Naive B cell (primary cell): ENCODE measurements around the gene NRG2. TPM values are rescaled to one million over a fixed set of nuclear protein-coding genes. Genes with fewer than 3 reads are reported as not detected.

Experiments used
- ATAC-seq, 2 donors: fragments of 150-1000 bp; cut with Tn5 transposase; 2 replicates each; pipeline ENCODE4 v1.10.0; 2021; ENCODE audit warnings: low read depth in 2 of 2, mild to moderate bottlenecking in 2 of 2, moderate library complexity in 2 of 2
- DNase-seq: peaks from one replicate; pipeline ENCODE4 v3.0.0; 2022
- H3K27ac Mint-ChIP-seq, 6 donors: one replicate each; pipeline ENCODE4 v1.8.0; 2020 to 2022; ENCODE audit warnings: mild to moderate bottlenecking in 6 of 6, mixed read lengths in 6 of 6, moderate library complexity in 5 of 6, inconsistent platforms in 2 of 6
- H3K27me3 Mint-ChIP-seq, 3 donors: one replicate each; pipeline ENCODE4 v1.8.0; 2021 to 2022; ENCODE audit warnings: mixed read lengths in 3 of 3, mild to moderate bottlenecking in 1 of 3
- H3K36me3 Mint-ChIP-seq, 2 donors: one replicate each; pipeline ENCODE4 v1.8.0; 2020 to 2022; ENCODE audit warnings: mixed read lengths in 2 of 2, inconsistent platforms in 1 of 2, mild to moderate bottlenecking in 1 of 2
- H3K4me1 Mint-ChIP-seq, 3 donors: one replicate each; pipeline ENCODE4 v1.8.0; 2020 to 2022; ENCODE audit warnings: mixed read lengths in 3 of 3, inconsistent platforms in 1 of 3, mild to moderate bottlenecking in 1 of 3, moderate library complexity in 1 of 3
- H3K4me3 Mint-ChIP-seq, 8 donors: one replicate each; pipeline ENCODE4 v1.8.0; 2020 to 2022; ENCODE audit warnings: mild to moderate bottlenecking in 8 of 8, mixed read lengths in 8 of 8, moderate library complexity in 8 of 8, inconsistent platforms in 2 of 8
- H3K9me3 Mint-ChIP-seq, 7 donors: one replicate each; pipeline ENCODE4 v1.8.0; 2020 to 2022; ENCODE audit warnings: mixed read lengths in 7 of 7, mild to moderate bottlenecking in 5 of 7, inconsistent platforms in 2 of 7, moderate library complexity in 1 of 7
- polyA plus RNA-seq, 6 donors: library from polyadenylated mRNA; unstranded; fragments of 300-500 nt; fragmentation: Illumina TruSeq; gene quantifications; one replicate each; pipeline ENCODE4 v1.2.3, GENCODE V29; 2021; ENCODE audit warnings: low read depth in 6 of 6

Gene NRG2
- polyA plus RNA-seq, 6 donors from 2014 or later = 0.15 to 0.21 TPM; not detected in 4

DNA sequence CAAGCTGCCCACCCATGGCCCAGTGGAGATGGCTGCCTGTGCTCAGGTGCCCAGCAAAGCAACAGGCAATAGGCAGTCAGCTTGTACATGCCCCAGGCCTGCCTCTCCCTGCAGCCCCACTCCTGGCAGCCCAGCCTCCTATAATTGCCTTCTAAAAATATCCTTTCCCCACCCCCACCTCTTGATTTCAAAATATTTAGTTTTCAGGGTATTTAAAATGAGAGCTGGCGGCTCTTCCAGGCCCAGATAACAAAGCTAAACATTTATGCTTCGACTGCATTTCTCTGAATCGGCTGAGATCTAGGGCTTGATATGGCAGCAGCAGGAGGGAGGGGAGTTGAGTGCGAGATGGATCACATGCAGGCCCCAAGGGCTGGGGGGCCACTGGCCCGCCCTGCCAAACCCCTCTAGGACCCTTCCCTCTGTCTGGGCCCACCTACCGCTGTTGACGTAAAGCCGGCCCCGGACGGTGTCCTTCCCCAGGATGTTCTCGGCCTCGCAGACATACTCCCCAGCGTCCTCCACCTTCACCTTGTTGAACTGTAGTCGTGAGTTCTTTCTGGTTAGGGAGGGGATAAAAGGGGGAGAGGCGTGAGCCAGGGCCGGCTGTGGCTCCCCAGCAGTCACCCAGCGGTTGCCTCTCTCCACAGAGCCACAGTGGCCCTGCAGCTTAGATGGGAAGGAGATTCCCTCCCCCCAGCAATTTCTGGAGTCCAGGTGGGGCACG lies 162.5 kb downstream of the NRG2 start:
- Mint-ChIP-seq H3K4me1 (peaks cover 2 to 5% (median 4%) of the 10 kb centered on the region in 3 donors), H3K4me3 (no peak overlapping the region), H3K27ac (no peak overlapping the region), H3K9me3 (peaks cover 0 to 6% (median 3%) of the 10 kb centered on the region in 7 donors), H3K36me3 (peaks cover 0 to 7% of the 10 kb centered on the region in 2 donors), H3K27me3 (peaks cover 25 to 47% (median 45%) of the 10 kb centered on the region in 3 donors)
- no peak for ATAC-seq
- DNase-seq = no peak

DNA sequence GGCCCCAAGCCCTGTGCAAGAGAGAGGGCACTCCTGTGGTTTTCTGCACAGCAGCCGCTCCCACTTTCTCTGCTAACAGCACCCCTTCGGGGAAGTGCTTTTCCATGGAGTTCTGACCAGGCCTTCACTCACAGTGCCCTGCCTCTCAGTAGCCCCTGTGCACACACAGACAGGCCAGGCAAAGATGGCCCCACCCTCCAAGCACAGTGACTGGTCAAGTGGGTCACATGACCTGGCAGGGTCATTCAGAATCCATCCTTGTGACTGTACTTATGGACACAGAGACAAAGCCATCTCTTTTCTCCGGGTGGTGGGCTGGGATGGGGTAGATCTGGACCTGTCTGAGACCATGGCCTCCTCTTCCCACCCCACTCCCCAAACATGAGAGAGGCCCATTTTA lies 165.0 kb downstream of the NRG2 start:
- no peaks in the 10 kb centered on the region for H3K4me1 Mint-ChIP-seq
- H3K36me3 Mint-ChIP-seq = peaks cover 0 to 10% of the 10 kb centered on the region in 2 donors
- H3K27me3 Mint-ChIP-seq = peaks cover 17 to 45% (median 41%) of the 10 kb centered on the region in 3 donors
- H3K9me3 Mint-ChIP-seq = peaks cover 0 to 8% (median 3%) of the 10 kb centered on the region in 7 donors
- no peak for ATAC-seq
- no peak overlapping the region for H3K27ac Mint-ChIP-seq
- no peak overlapping the region for H3K4me3 Mint-ChIP-seq
- DNase-seq = no peak

DNA sequence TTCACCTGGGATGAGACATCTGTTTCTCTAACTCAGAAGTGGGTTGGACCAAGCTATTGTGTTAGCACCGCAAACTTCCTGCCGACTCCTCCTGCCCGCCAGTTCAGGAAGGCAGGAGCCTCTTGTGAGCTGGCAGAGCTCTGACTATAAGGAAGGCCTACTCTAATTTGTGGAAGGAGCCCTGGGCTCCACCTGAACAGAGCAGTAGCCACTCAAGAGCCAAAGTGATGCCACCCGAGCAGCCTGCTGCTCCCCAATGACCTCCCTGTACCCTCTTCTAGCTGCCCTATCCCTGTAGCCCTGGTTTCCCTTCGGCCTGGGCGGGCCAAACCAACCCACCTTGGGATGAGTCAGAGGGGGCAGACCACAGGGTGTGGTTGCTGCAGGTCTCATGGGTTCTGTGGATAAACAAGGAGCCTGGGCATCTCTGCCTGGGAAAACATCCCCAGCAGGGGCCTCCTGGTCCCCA lies 165.9 kb downstream of the NRG2 start:
- H3K27ac Mint-ChIP-seq = no peak overlapping the region
- peaks cover 0 to 10% of the 10 kb centered on the region in 2 donors for H3K36me3 Mint-ChIP-seq
- H3K4me3 Mint-ChIP-seq = no peak overlapping the region
- no peaks in the 10 kb centered on the region for H3K4me1 Mint-ChIP-seq
- H3K9me3 Mint-ChIP-seq = peaks cover 0 to 8% (median 3%) of the 10 kb centered on the region in 7 donors
- ATAC-seq (no peak), DNase-seq (no peak)
- H3K27me3 Mint-ChIP-seq = peaks cover 17 to 54% (median 50%) of the 10 kb centered on the region in 3 donors

DNA sequence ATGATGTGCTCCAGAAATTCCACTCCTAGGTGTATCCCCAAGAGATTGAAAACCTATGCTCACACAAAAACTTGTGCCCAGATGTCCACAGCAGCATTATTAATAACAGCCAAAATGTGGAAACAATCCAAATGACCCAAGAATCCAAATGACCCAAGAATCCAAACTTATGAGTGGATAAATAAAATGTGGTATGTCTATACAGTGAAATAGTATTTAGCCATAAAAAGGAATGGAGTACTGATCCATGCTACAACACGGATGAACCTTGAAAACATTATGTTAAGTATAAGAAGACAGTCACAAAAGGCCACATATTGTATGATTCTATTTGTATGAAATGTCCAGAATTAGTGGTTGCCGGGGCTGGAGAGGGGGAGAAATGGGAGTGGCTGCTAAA lies 167.1 kb downstream of the NRG2 start:
- peaks cover 0 to 8% (median 3%) of the 10 kb centered on the region in 7 donors for H3K9me3 Mint-ChIP-seq
- H3K27me3 Mint-ChIP-seq = peaks cover 17 to 65% (median 50%) of the 10 kb centered on the region in 3 donors
- no peak overlapping the region for H3K4me3 Mint-ChIP-seq
- H3K27ac Mint-ChIP-seq = no peak overlapping the region
- DNase-seq = no peak
- ATAC-seq = no peak
- H3K4me1 Mint-ChIP-seq = no peaks in the 10 kb centered on the region
- peaks cover 0 to 10% of the 10 kb centered on the region in 2 donors for H3K36me3 Mint-ChIP-seq

DNA sequence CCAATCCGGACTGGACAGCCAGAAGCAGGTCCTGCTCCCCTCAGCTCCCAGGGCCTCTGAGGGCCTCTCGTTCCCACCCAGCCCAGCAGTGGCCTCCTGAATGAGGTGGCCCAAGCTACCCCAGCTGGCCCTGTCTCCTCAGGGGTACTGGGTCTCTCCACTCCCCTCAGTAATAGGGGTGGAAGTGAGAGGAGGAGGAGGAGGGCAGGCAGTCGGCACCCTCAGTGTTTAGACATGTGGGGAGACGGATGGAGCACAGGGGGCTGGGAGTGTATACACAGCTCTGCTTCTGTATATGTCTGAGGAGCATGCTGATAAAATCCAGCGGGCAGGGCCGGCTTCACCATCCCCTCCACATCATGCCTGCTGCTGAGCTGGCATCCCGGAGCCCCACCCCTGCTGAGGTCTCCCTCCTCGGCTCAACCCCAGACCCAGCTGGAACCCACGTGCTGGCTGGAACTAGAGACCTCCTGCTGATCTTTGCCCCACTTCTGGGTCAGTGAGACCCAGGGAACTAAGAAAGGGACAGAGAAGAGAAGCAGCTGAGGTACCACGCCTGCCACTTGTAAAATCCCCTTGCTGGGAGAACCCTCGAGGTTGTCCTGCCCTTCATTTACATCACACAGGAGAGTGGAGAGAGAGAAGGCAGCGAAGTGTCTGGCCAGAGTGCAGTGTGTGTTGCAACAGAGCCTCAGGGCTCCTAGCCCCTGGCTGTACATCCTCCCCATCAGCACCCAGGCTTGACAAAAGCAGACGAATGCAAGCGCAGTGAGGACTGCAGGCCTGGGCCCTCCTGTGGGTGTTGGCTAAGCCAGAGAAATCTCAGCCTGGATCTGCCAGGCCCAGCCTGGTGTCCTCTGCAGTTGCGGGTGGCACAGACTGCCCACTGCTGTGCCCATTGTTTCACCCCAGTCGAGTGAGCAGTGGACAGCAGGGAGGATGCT lies 170.0 kb downstream of the NRG2 start:
- Mint-ChIP-seq H3K4me1 (no peaks in the 10 kb centered on the region), H3K36me3 (peaks cover 0 to 10% of the 10 kb centered on the region in 2 donors)

DNA sequence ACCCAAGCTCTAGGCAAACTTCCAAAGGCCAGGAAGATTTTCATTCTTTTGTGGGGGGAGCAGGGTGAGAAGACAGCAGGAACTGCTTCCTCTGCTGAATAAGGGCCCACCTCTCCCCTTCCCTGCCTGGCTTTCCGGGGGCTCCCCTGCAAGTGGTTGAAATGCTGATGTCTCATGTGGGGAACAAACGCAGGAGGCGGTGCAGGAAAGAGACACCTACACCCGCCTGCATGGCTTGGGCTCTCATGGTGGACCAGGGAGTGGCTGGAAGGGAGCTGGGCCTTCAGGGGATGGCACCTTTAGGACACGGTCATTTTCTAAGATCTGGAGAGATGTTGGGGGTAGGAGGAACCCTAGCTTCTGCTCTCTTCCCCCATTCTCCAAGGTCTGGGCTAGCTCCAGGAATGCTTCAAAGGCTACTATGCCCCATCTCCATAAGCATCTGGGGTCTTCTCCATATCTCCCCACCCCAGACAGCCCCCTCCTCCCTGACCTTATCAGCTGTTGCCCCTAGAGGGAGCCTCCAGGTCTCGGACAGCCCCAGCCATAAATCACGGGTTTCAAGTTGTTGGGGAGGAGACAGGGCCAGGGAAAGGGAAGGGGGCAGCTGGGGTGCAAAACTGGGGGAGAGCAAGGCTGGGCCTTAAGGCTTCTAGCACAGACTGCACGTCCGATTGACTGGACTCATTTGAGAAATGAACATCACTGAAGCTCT lies 170.9 kb downstream of the NRG2 start:
- Mint-ChIP-seq H3K4me1 (no peaks in the 10 kb centered on the region), H3K9me3 (peaks cover 0 to 8% (median 3%) of the 10 kb centered on the region in 7 donors), H3K27ac (no peak overlapping the region), H3K4me3 (no peak overlapping the region), H3K27me3 (peaks cover 16 to 71% (median 71%) of the 10 kb centered on the region in 3 donors), H3K36me3 (peaks cover 0 to 10% of the 10 kb centered on the region in 2 donors)
- no peak for DNase-seq
- ATAC-seq = no peak

More for the DNA sequence above, 170.0 kb downstream of the NRG2 start:
- H3K4me3 Mint-ChIP-seq = no peak overlapping the region
- ATAC-seq = no peak
- H3K27me3 Mint-ChIP-seq = peaks cover 16 to 62% (median 62%) of the 10 kb centered on the region in 3 donors
- DNase-seq = no peak
- H3K27ac Mint-ChIP-seq = no peak overlapping the region
- peaks cover 0 to 8% (median 3%) of the 10 kb centered on the region in 7 donors for H3K9me3 Mint-ChIP-seq

DNA sequence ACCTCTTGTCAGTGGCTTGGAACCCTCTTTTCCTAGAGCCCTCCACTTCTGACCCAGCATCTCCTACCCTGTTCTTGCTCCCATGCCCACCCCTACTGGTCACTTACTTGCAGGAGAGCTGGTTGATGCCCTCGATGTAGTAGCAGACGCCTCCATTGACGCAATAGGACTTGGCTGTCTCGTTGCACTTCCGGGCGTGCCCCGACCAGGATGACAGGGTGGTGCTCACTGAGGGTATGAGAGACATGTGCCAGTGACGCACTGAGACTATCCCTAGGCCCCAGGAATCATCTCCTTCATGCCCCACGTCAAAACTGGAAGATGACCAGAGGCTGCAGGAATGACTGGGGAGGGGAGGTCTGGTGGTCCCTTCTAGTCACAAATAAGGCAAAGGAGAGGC lies 171.5 kb downstream of the NRG2 start:
- Mint-ChIP-seq H3K9me3 (peaks cover 0 to 8% (median 3%) of the 10 kb centered on the region in 7 donors), H3K27ac (no peak overlapping the region), H3K4me1 (no peaks in the 10 kb centered on the region), H3K36me3 (peaks cover 0 to 10% of the 10 kb centered on the region in 2 donors), H3K27me3 (peaks cover 16 to 77% (median 77%) of the 10 kb centered on the region in 3 donors), H3K4me3 (no peak overlapping the region)
- DNase-seq (no peak), ATAC-seq (no peak)

DNA sequence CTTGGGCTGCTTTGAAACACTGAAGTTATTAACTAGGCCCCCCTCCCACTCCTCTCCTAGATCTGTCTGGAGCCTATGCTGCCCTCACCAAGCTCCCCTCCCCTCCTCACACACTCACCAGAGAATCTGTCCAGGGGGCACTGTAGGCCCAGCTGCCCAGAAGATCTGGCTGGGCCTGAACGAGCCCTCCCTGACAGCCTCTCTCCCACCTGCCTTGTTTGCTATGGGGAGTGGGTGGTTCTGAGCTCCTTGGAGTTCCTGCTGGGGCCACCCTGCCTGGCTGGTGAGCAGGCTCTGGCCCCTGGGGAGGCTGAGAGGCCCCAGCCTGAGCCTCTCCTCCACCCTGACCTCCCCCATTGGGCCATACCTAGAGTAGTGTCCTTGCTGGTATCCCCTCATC lies 172.4 kb downstream of the NRG2 start:
- ATAC-seq (no peak), DNase-seq (no peak)
- peaks cover 0 to 5% (median 0%) of the 10 kb centered on the region in 7 donors for H3K9me3 Mint-ChIP-seq
- H3K4me1 Mint-ChIP-seq = no peaks in the 10 kb centered on the region
- no peak overlapping the region for H3K27ac Mint-ChIP-seq
- peaks cover 0 to 3% of the 10 kb centered on the region in 2 donors for H3K36me3 Mint-ChIP-seq
- H3K4me3 Mint-ChIP-seq = no peak overlapping the region
- peaks cover 11 to 80% (median 75%) of the 10 kb centered on the region in 3 donors for H3K27me3 Mint-ChIP-seq

DNA sequence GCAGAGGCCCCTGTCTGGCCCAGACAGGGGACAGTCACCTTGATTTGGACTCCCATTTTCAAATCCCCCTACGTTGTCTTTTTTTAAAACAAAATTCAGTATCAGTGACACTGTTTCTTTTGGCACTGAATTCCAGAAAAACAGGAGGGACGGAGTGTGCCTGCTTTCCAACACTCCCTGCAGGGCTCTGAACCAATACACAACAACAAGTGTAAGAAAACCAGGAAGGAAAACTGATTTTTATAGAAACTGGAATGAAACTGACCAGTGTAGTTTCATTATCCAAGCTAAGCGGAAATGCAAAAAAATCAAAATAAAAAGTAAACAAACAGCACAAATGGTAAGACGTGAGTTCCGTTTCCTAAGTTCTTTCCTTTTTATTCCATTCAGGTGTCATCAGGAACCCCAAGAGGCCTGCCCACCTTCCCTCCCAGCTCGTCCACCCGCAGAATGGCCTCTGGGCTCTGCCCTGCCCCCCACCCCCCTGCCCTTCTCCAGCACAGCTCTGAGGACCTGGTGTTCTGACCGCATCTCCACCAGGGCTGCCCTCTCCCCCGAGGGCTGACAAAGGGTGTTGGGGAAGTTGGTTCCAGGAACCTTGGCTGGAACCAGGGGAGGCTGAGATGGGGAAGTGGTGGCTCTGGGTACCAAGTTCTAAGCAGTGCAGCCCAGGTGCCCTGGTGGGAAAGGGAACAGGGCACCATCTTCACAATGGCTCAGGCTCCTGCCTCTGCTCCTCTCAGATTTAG lies 173.9 kb downstream of the NRG2 start:
- no peak overlapping the region for H3K4me3 Mint-ChIP-seq
- peaks cover 10 to 78% (median 67%) of the 10 kb centered on the region in 3 donors for H3K27me3 Mint-ChIP-seq
- peaks cover 0 to 2% (median 0%) of the 10 kb centered on the region in 3 donors for H3K4me1 Mint-ChIP-seq
- H3K36me3 Mint-ChIP-seq = no peaks in the 10 kb centered on the region
- no peak overlapping the region for H3K27ac Mint-ChIP-seq
- ATAC-seq (no peak), DNase-seq (no peak)
- no peaks in the 10 kb centered on the region for H3K9me3 Mint-ChIP-seq

DNA sequence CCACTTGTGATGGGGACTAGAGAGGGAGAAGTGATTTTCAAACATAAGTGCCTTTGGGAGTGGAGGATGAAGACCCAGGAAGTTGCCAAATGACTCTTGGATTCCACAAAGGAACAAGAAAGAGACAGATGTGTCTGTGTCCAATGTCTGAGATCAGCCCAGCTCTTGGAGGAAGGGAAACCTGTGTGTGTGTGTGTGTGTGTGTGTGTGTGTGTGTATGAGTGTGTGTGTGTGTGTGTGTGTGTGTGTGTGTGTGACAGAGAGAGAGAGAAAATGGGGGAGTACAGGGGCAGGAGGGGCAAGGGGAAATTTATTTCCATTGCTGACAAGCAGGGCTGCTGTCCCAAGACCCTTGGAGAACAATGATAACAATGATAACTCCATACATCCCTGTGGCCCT lies 175.5 kb downstream of the NRG2 start:
- Mint-ChIP-seq H3K36me3 (no peaks in the 10 kb centered on the region), H3K27ac (peak overlapping the region in 1 of 6 donors; percentile 24), H3K9me3 (no peaks in the 10 kb centered on the region), H3K4me3 (no peak overlapping the region), H3K4me1 (peaks cover 0 to 5% (median 0%) of the 10 kb centered on the region in 3 donors), H3K27me3 (peaks cover 12 to 65% (median 51%) of the 10 kb centered on the region in 3 donors)
- ATAC-seq = no peak
- DNase-seq = no peak

DNA sequence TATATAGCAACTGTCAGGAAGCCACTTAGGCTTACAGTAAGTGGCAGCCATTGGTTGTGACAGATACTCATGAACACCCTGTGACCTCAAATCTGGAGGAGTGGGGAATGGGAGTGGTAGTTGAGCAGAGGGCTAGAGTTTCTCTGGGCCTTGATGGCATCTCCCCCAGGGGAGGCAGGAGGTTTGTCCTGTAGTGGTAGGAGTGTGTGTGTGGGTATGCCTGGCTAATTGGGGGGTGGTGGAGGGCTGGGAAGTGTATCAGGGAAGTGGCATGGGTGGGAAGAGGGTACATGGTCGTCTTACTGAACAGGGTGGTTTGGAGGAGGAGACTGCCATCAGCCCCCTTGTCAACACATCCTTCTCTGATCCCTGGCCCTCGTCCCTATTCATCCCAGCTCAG lies 176.0 kb downstream of the NRG2 start:
- no peak for DNase-seq
- no peak overlapping the region for H3K4me3 Mint-ChIP-seq
- no peaks in the 10 kb centered on the region for H3K9me3 Mint-ChIP-seq
- H3K36me3 Mint-ChIP-seq = no peaks in the 10 kb centered on the region
- H3K4me1 Mint-ChIP-seq = peaks cover 0 to 5% (median 0%) of the 10 kb centered on the region in 3 donors
- peaks cover 13 to 60% (median 46%) of the 10 kb centered on the region in 3 donors for H3K27me3 Mint-ChIP-seq
- no peak for ATAC-seq
- peak overlapping the region in 3 of 6 donors; percentile 26 to 77 (median 39) for H3K27ac Mint-ChIP-seq

DNA sequence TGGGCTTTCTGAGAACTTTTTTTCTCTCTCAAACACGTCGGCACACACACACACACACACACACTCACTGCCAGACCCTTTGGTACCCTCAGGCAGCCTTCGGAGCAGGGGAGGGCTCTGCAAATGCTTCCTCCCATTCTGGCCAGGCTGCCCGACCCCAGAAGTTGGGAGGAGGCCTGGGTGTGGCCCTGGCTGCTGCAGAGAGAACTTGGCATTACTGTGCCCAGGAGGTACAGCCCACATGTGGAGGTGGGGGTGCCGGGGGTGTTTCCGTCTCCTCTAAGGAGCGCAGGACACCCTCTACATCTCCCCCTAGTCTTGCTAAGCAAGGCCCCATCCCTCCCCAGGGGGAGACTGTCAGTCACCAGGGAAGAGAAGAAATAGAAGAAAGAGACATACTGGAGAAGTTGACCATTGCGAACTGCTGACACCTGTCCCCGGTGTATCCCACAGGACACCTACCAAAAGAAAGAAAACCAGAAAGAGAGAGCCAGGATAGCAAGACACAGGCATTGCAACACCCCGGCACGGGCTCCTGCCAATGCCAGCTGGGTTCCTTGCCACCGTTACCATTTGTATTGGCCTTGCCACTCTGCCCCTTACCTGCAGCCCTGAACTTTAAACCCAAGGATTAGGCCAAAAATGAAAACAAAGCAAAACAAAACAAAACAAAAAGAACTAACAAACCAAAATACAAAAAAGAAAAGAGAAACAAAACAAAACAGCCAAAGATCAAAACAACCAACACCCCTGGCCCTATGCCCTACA lies 178.2 kb downstream of the NRG2 start:
- Mint-ChIP-seq H3K9me3 (no peaks in the 10 kb centered on the region), H3K4me3 (peak overlapping the region in 1 of 8 donors; percentile 29), H3K27ac (no peak overlapping the region)

More for the DNA sequence above, 178.2 kb downstream of the NRG2 start:
- DNase-seq = no peak
- ATAC-seq = no peak
- peaks cover 13 to 44% (median 42%) of the 10 kb centered on the region in 3 donors for H3K27me3 Mint-ChIP-seq
- peaks cover 0 to 5% (median 0%) of the 10 kb centered on the region in 3 donors for H3K4me1 Mint-ChIP-seq
- no peaks in the 10 kb centered on the region for H3K36me3 Mint-ChIP-seq
